Thyroid gland (tissue), 4 donors: ENCODE data around the gene GGT6. TPM values are rescaled to one million over a fixed set of nuclear protein-coding genes. Genes with fewer than 3 reads are reported as not detected.

ENCODE experiments used
- DNase-seq, 2 donors: peaks; one replicate each; pipeline ENCODE4 v3.0.0-alpha.2; 2019
- H3K27ac ChIP-seq, 3 donors: fragments of 200-600 bp; sonication (generic); 1 replicate in 2 of 3; 2 replicates in 1 of 3; pipeline ENCODE4 v1.5.1; 2016 to 2019; ENCODE audit warnings: mild to moderate bottlenecking in 1 of 3, moderate library complexity in 1 of 3
- H3K27me3 ChIP-seq: fragments of 200-600 bp; sonication (generic); one replicate; pipeline ENCODE4 v1.5.1; 2019
- H3K36me3 ChIP-seq, 2 donors: fragments of 200-600 bp; sonication (generic); one replicate each; pipeline ENCODE4 v1.5.1; 2016 to 2019
- H3K4me1 ChIP-seq, 2 donors: fragments of 200-600 bp; sonication (generic); one replicate each; pipeline ENCODE4 v1.5.1; 2017 to 2019
- H3K4me3 ChIP-seq, 3 donors: fragments of 200-600 bp; sonication (generic); replicated peaks in 1 of 3; 1 replicate in 2 of 3; 2 replicates in 1 of 3; pipeline ENCODE4 v1.5.1; 2016; ENCODE audit warnings: mild to moderate bottlenecking in 1 of 3
- H3K9me3 ChIP-seq: fragments of 200-600 bp; sonication (generic); one replicate; pipeline ENCODE4 v1.5.1; 2017
- POLR2A ChIP-seq, 2 donors: fragments of 450-650 bp; IDR thresholded peaks; one replicate each; pipeline ENCODE4 v1.6.1; 2017; ENCODE audit warnings: antibody characterized with exemption in 2 of 2, mild to moderate bottlenecking in 2 of 2, moderate library complexity in 1 of 2
- WGBS, 2 donors: methylation state at CpG; one replicate each; pipeline ENCODE4 v1.1.5; 2017; 5-methylcytosine and 5-hydroxymethylcytosine counted together
- intact Hi-C: fragments of 100-400 bp; cut with DNase I; formaldehyde crosslinking; loops from one replicate; pipeline ENCODE4 v1.15.1; 2023
- total RNA-seq, 4 donors: library from RNA; depleted of rRNA; stranded (reverse); fragments of >200 nt; gene quantifications; one replicate each; pipeline ENCODE4 v1.2.3, GENCODE V29; 2016
- TF ChIP-seq, protein P1 (sequence below), 6 experiments: fragments of 200-600 bp in 3 of 6; fragments of 450-650 bp in 3 of 6; sonication (generic) in 3 of 6; IDR thresholded peaks; one replicate each; pipeline ENCODE4 v1.5.1; 2016 to 2019; ENCODE audit warnings: antibody characterized with exemption in 6 of 6, mild to moderate bottlenecking in 2 of 6, inconsistent platforms in 1 of 6, moderate library complexity in 1 of 6

Gene GGT6
- total RNA-seq, 4 donors from 2014 or later = 0.56 to 1.3 TPM; not detected in 2

DNA sequence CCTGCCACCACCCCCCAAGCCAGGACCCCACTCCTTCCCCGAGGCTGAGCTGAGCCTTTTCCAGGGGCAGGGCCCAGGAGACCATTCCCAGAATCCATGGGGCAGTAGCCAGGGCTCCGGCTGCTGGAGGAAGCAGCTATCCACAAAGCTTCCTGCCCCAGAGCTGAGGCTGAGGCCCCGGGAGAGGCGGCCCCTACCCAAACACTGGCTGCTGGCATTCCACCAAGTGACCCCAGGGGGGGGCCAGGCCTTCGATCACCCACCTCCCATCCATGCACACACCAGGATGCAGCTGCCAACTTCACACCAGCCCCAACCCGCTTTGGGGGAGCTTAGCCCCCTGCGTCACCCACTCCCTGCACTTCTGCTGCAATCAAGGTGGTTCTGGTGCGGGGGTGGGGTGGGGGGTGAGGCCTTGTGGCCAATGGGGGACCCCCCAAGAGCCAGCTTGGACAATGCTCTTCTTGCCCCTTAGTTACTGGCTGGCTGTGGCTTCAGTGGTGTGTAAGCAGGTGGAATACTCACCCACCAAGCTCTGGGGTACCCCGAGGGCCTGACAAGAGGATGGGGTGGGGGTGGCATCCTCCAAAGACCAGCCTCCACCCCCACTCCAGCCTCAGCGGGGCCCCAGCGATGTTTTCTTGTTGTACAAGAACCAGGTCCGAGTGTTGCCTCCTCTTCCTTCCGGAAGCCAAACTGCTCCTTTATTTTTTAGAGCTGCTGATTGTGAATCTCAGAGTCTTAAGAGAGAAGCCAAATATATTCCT, 22.0 kb downstream of the GGT6 start:
- intact Hi-C loops = loop anchor here (10.0 kb wide), 1 partner anchor 94 kb away; no protein-coding TSS in a partner anchor
- no peaks in the 10 kb centered on the region for H3K9me3 ChIP-seq
- H3K4me3 ChIP-seq = no peak overlapping the region
- peaks cover 0 to 53% of the 10 kb centered on the region in 2 donors for H3K4me1 ChIP-seq
- WGBS, 2 donors = 71 to 83% methylated on average over 6 to 9 of the region's 13 CpGs
- peaks cover 28 to 37% of the 10 kb centered on the region in 2 donors for H3K36me3 ChIP-seq
- no peak overlapping the region for H3K27ac ChIP-seq
- DNase-seq = no peak
- no peaks in the 10 kb centered on the region for H3K27me3 ChIP-seq
- no peak for TF ChIP-seq POLR2A (IDR thresholded peaks at IDR 0.05)
- TF ChIP-seq, protein P1, sequence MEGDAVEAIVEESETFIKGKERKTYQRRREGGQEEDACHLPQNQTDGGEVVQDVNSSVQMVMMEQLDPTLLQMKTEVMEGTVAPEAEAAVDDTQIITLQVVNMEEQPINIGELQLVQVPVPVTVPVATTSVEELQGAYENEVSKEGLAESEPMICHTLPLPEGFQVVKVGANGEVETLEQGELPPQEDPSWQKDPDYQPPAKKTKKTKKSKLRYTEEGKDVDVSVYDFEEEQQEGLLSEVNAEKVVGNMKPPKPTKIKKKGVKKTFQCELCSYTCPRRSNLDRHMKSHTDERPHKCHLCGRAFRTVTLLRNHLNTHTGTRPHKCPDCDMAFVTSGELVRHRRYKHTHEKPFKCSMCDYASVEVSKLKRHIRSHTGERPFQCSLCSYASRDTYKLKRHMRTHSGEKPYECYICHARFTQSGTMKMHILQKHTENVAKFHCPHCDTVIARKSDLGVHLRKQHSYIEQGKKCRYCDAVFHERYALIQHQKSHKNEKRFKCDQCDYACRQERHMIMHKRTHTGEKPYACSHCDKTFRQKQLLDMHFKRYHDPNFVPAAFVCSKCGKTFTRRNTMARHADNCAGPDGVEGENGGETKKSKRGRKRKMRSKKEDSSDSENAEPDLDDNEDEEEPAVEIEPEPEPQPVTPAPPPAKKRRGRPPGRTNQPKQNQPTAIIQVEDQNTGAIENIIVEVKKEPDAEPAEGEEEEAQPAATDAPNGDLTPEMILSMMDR (IDR thresholded peaks at IDR 0.05) = no peak

GRCh38 chr17:4537451-4538235, 22.7 kb downstream of the GGT6 start:
- TF ChIP-seq, protein P1 (IDR thresholded peaks at IDR 0.05) = no peak
- no peak for TF ChIP-seq POLR2A (IDR thresholded peaks at IDR 0.05)
- DNase-seq = no peak
- WGBS, 2 donors = 80 to 82% methylated on average over 2 to 16 of the region's 19 CpGs
- Histone ChIP-seq H3K4me1 (peaks cover 0 to 53% of the 10 kb centered on the region in 2 donors), H3K27me3 (no peaks in the 10 kb centered on the region), H3K9me3 (no peaks in the 10 kb centered on the region), H3K27ac (peak overlapping the region in 2 of 3 donors; percentile 36 to 45), H3K4me3 (no peak overlapping the region), H3K36me3 (peaks cover 24 to 31% of the 10 kb centered on the region in 2 donors)
- intact Hi-C loops = loop anchor here (10.0 kb wide), 1 partner anchor 93 kb away; no protein-coding TSS in a partner anchor

GRCh38 chr17:4536742-4537411, 23.5 kb downstream of the GGT6 start:
- H3K36me3 ChIP-seq = peaks cover 16 to 23% of the 10 kb centered on the region in 2 donors
- peak overlapping the region in 2 of 3 donors; percentile 36 to 45 for H3K27ac ChIP-seq
- TF ChIP-seq, protein P1 (IDR thresholded peaks at IDR 0.05) = no peak
- no peak for TF ChIP-seq POLR2A (IDR thresholded peaks at IDR 0.05)
- no peak for DNase-seq
- peaks cover 0 to 53% of the 10 kb centered on the region in 2 donors for H3K4me1 ChIP-seq
- no peaks in the 10 kb centered on the region for H3K9me3 ChIP-seq
- intact Hi-C loops = loop anchor here (10.0 kb wide), 1 partner anchor 92 kb away; no protein-coding TSS in a partner anchor
- whole genome bisulfite sequencing, 2 donors = 66 to 76% methylated on average over 18 of the region's 18 CpGs
- H3K27me3 ChIP-seq = no peaks in the 10 kb centered on the region
- H3K4me3 ChIP-seq = no peak overlapping the region

DNA sequence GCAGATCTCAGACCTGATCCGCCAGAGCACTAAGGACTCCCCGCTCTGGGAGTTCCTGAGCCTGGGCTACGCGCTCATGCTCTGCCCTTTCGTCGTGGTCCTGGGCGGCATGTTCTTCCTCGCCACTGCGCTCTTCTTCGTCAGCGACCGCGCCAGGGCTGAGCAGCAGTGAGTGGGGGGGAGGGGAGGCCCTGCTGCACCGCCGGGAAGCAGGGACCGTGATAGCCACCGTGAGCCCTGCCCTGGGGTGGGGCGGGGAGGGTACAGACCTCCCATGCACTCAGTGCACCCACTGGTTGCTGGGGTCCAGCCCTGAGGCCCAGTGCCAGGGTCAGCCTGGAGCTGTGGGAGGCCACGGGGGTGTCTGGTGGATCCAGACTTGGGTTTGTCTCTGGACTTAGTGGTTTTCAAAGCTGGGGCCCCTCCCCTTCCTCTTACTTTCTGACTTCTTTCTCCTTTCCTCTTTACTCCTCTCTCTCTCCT, 24.1 kb downstream of the GGT6 start:
- H3K36me3 ChIP-seq = peaks cover 11 to 17% of the 10 kb centered on the region in 2 donors
- no peak overlapping the region for H3K4me3 ChIP-seq
- H3K27me3 ChIP-seq = no peaks in the 10 kb centered on the region
- H3K9me3 ChIP-seq = no peaks in the 10 kb centered on the region
- WGBS, 2 donors = 37 to 46% methylated on average over 15 to 18 of the region's 19 CpGs
- peaks cover 0 to 53% of the 10 kb centered on the region in 2 donors for H3K4me1 ChIP-seq
- peak in 1 of 2 donors; percentile 24 for DNase-seq
- peak overlapping the region in 1 of 3 donors; percentile 45 for H3K27ac ChIP-seq
- no peak for TF ChIP-seq POLR2A (IDR thresholded peaks at IDR 0.05)
- TF ChIP-seq, protein P1 (IDR thresholded peaks at IDR 0.05) = no peak
- intact Hi-C loops = loop anchor here (10.0 kb wide), 1 partner anchor 91 kb away; no protein-coding TSS in a partner anchor
